ENCODE measurements around the gene GPR63.

The GPR63 gene

DNA sequence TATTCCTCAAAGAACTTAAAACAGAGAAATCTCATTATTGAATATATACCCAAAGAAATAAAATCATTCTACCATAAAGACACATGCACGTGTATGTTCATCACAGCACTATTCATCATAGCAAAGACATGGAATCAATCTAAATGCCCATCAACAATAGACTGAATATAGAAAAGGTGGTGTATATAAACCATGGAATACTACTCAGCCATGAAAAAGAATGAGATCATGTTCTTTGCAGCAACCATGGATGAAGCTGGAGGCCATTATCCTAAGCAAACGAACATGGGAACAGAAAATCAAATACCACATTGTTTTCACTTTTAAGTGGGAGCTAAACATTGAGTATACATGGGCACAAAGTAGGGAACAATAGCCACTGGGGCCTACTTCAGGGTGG lies 12.3 kb upstream of the GPR63 start:
- TF ChIP-seq, protein P1, sequence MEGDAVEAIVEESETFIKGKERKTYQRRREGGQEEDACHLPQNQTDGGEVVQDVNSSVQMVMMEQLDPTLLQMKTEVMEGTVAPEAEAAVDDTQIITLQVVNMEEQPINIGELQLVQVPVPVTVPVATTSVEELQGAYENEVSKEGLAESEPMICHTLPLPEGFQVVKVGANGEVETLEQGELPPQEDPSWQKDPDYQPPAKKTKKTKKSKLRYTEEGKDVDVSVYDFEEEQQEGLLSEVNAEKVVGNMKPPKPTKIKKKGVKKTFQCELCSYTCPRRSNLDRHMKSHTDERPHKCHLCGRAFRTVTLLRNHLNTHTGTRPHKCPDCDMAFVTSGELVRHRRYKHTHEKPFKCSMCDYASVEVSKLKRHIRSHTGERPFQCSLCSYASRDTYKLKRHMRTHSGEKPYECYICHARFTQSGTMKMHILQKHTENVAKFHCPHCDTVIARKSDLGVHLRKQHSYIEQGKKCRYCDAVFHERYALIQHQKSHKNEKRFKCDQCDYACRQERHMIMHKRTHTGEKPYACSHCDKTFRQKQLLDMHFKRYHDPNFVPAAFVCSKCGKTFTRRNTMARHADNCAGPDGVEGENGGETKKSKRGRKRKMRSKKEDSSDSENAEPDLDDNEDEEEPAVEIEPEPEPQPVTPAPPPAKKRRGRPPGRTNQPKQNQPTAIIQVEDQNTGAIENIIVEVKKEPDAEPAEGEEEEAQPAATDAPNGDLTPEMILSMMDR (IDR thresholded peaks at IDR 0.05; ENCODE audit: extremely low read depth, missing control alignments) = no peak
- no peak for DNase-seq (ENCODE audit: low spot score)

DNA sequence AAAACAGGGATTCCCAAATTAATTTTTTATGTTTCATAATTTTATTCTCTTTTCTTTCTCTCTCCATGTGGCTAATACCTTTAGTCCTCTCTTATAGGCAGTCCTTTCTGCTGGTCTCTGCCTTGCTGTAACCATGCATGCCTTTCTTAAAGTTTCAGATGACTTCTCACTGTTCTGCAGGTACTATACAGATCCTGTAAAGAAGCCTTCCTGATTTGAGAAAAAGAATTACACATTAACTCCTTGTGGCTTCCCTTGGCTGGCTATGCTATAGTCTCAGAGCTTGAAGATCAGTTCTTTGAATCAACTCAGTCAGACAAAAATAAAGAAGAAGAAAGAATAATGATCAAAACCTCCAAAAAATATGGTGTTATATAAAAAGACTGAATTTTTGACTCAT lies 7.3 kb upstream of the GPR63 start:
- TF ChIP-seq, protein P1 (IDR thresholded peaks at IDR 0.05; ENCODE audit: extremely low read depth, missing control alignments) = no peak
- DNase-seq (ENCODE audit: low spot score) = no peak

DNA sequence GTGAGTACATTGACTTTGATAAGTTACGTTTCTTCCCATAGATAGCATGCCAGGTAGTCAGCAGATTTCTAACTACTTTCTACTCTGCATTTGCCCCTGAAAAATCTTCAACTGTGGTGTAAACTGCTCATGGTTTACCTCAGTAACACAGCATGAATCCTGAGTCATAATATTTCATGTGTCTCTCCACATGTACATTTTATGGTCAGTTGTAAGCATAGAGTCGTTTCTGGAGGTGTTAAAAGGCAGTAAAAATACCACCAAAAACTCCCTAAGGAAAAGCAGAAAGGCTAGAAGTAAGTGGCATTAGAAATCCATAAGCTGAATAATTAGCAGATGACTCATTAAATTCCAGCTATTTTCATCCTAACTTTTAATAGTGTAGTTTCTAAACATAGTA lies 4.1 kb upstream of the GPR63 start:
- DNase-seq (ENCODE audit: low spot score) = no peak
- TF ChIP-seq, protein P1 (IDR thresholded peaks at IDR 0.05; ENCODE audit: extremely low read depth, missing control alignments) = no peak

DNA sequence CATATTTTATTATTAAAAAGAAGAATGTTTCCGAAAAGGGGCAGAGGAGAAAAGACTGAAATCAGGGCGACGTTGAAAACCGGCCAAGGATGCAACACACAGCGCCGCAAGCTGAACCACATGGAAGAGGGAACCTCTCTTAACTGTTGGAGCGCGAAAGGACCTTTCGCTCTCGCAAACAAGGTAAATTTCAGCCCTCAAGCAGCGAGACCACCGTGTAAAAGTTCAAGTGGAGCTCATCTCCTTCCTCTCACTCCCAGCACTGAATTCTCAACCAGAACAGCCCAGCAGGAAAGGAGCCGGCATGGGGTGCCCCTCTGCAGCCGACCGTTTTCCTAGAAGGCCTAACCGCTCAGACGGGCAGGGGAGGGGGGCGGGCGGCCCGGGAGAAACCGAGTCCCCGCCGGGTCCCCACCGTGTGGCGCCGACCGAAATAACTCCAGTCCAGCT lies 621 bp downstream of the GPR63 start:
- TF ChIP-seq, protein P1 (IDR thresholded peaks at IDR 0.05; ENCODE audit: extremely low read depth, missing control alignments) = no peak
- DNase-seq (ENCODE audit: low spot score) = no peak

DNA sequence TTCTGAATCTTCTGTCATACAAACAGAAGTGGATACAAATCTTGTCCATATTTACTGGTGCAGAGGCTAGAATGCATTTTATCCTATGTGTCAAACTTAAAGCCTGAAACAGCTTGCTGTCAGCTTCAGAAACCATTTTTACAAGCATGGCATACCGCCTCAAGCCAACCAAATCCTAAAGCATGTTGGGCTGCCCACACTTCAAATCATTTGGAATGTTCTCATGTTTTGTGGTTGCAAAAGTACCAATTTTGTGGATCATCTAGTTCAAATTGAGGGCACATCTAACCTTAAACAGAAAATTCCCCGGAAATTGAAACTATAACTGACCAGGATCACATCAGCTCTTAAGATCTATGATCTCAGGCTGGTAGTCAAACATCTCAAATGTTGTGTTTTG lies 3.2 kb downstream of the GPR63 start:
- TF ChIP-seq, protein P1 (IDR thresholded peaks at IDR 0.05; ENCODE audit: extremely low read depth, missing control alignments) = no peak
- DNase-seq (ENCODE audit: low spot score) = no peak

DNA sequence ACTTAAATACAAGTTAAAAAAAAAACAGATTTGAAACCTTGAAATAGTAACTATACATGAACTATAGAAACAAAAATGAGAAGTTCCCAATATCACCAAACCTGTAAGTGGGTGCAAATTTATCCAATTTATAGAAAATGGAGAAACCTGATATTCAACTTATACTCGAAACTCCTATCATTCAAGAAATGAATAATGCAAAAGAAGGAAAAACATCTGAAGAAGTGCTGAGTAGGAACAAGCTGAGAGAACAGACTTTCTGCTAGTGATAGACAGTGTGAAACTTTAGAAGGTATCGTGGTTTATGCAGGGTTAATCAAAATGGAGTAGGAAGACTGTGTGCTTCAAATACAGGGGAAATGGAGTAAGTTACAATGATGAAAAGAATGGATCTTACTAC lies 4.5 kb downstream of the GPR63 start:
- DNase-seq (ENCODE audit: low spot score) = no peak
- TF ChIP-seq, protein P1 (IDR thresholded peaks at IDR 0.05; ENCODE audit: extremely low read depth, missing control alignments) = no peak

DNA sequence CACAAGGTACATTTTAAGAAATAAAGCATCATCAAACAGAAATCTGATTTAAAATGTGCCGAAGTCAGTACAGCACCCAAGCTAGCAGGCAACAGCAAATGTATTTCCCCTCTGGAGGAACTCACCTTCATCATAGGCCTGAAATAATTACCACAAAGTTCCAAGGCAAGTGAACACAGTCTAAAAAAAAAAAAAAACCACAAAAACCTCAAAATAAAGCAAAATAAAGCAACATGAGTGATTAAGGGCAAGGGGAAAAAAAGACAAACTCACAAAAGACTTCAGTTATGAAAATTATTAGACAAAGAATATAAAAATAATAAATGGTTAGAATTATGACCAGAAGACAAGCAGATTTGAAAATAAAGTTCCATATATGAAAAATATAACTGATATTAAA lies 10.4 kb downstream of the GPR63 start:
- TF ChIP-seq, protein P1 (IDR thresholded peaks at IDR 0.05; ENCODE audit: extremely low read depth, missing control alignments) = no peak
- DNase-seq (ENCODE audit: low spot score) = no peak
